Fibroblast of lung (primary cell): Measurements from ENCODE around the gene SCN7A. TPM values are rescaled to one million over a fixed set of nuclear protein-coding genes. Genes with fewer than 3 reads are reported as not detected.

Source experiments
- DNase-seq, 2 donors: peaks; one replicate each; pipeline versions ENCODE4 v3.0.0 to v3.0.0-alpha.2; 2010; ENCODE audit warnings: low read depth in 2 of 2
- H2AFZ ChIP-seq: 2 replicates; pipeline ENCODE4 v1.5.1; 2012; ENCODE audit warnings: low read length, control low read depth, inconsistent platforms
- H3K27ac ChIP-seq: 2 replicates; pipeline ENCODE4 v1.5.1; 2011; ENCODE audit warnings: low read length, control low read depth; ENCODE audit not compliant: insufficient read depth
- H3K27me3 ChIP-seq: 2 replicates; pipeline ENCODE4 v1.5.1; 2011; ENCODE audit warnings: mild to moderate bottlenecking, low read length; ENCODE audit not compliant: control insufficient read depth, insufficient read depth
- H3K36me3 ChIP-seq: 2 replicates; pipeline ENCODE4 v1.5.1; 2011; ENCODE audit warnings: low read length; ENCODE audit not compliant: control insufficient read depth, insufficient read depth
- H3K4me1 ChIP-seq: 2 replicates; pipeline ENCODE4 v1.5.1; 2011; ENCODE audit warnings: low read length; ENCODE audit not compliant: control insufficient read depth, insufficient read depth; ENCODE audit errors: extremely low read depth
- H3K4me2 ChIP-seq: 2 replicates; pipeline ENCODE4 v1.5.1; 2011; ENCODE audit warnings: low read length, control low read depth; ENCODE audit not compliant: insufficient read depth; ENCODE audit errors: extremely low read depth
- H3K4me3 ChIP-seq, 4 experiments: fragments of 200-600 bp in 1 of 4; sonication (generic) in 1 of 4; replicated peaks in 1 of 4; 2 replicates each; pipeline ENCODE4 v1.5.1; 2011 to 2016; ENCODE audit warnings: low read length in 4 of 4, low read depth in 3 of 4, mild to moderate bottlenecking in 3 of 4, control low read depth in 2 of 4, inconsistent platforms in 1 of 4, mixed read lengths in 1 of 4; ENCODE audit not compliant: insufficient read depth in 1 of 4; ENCODE audit errors: control extremely low read depth in 1 of 4
- H3K79me2 ChIP-seq: 2 replicates; pipeline ENCODE4 v1.5.1; 2012; ENCODE audit warnings: mild to moderate bottlenecking, low read length, inconsistent platforms; ENCODE audit not compliant: control insufficient read depth, insufficient read depth
- H3K9ac ChIP-seq: 2 replicates; pipeline ENCODE4 v1.5.1; 2011; ENCODE audit warnings: mild to moderate bottlenecking, low read length, control low read depth; ENCODE audit not compliant: insufficient read depth
- H3K9me3 ChIP-seq: 2 replicates; pipeline ENCODE4 v1.5.1; 2012; ENCODE audit warnings: low read depth, low read length; ENCODE audit not compliant: control insufficient read depth, insufficient read depth
- H4K20me1 ChIP-seq: 2 replicates; pipeline ENCODE4 v1.5.1; 2011; ENCODE audit warnings: low read length; ENCODE audit not compliant: control insufficient read depth, insufficient read depth; ENCODE audit errors: extremely low read depth
- EZH2 ChIP-seq: IDR thresholded peaks from 2 replicates; pipeline ENCODE4 v1.5.1; 2012; ENCODE audit warnings: low read length, control low read depth, mild to moderate bottlenecking; ENCODE audit errors: missing control alignments
- polyA plus RNA-seq, 2 donors: library from polyadenylated mRNA; depleted of rRNA in 1 of 2; stranded (reverse) in 1 of 2; unstranded in 1 of 2; fragments of >200 nt; gene quantifications; 2 replicates each; pipeline ENCODE4 v1.2.1, GENCODE V29; 2011 to 2012; ENCODE audit warnings: missing spikeins in 1 of 2
- total RNA-seq: library from RNA; depleted of rRNA; stranded (reverse); fragments of >200 nt; gene quantifications from 2 replicates; pipeline ENCODE4 v1.2.1, GENCODE V29; 2014
- TF ChIP-seq, protein P1 (sequence below), 2 donors: IDR thresholded peaks in 1 of 2; conservative IDR thresholded peaks in 1 of 2; 1 replicate in 1 of 2; 2 replicates in 1 of 2; pipeline ENCODE4 v1.5.1; 2011 to 2012; ENCODE audit warnings: low read length in 2 of 2, control low read depth in 1 of 2, inconsistent platforms in 1 of 2, low read depth in 1 of 2, mild to moderate bottlenecking in 1 of 2

The SCN7A gene
- total and polyA plus RNA-seq, 2 donors (not counting 1 experiment from before 2014, with no cell fraction given) = 7.8 to 8.9 TPM

DNA sequence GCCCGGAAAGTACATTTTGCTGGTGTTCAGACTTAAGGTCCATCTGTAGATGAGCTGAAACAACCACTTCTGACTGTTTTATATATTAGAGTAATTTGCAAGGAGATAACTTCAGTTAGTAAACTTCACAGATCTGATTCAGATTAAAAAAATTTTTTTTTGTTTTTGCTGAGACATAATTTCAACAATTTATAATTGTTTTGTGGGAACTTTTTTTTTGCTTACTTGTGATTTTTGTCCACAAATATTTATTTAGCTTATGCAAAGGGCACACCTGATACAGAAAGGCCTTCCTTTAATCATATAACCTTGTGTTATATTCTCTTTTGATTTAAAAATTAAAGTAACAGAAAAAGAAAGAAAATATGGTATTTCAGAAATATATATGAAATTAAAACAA lies 108.7 kb downstream of the SCN7A start:
- Histone ChIP-seq H3K27me3 (no peaks in the 10 kb centered on the region), H3K4me3 (no peak overlapping the region), H2AFZ (no peak overlapping the region), H3K27ac (no peak overlapping the region), H3K9me3 (no peaks in the 10 kb centered on the region), H3K79me2 (no peaks in the 10 kb centered on the region), H3K9ac (no peak overlapping the region), H3K36me3 (no peaks in the 10 kb centered on the region), H4K20me1 (no peaks in the 10 kb centered on the region), H3K4me1 (no peaks in the 10 kb centered on the region), H3K4me2 (no peak overlapping the region)
- DNase-seq = no peak
- TF ChIP-seq EZH2 = no peak

- Histone ChIP-seq H3K9me3 (no peaks in the 10 kb centered on the region), H3K36me3 (no peaks in the 10 kb centered on the region), H3K27me3 (no peaks in the 10 kb centered on the region), H3K4me3 (no peak overlapping the region), H3K4me1 (no peaks in the 10 kb centered on the region), H4K20me1 (no peaks in the 10 kb centered on the region), H3K9ac (no peak overlapping the region), H3K79me2 (no peaks in the 10 kb centered on the region), H3K4me2 (no peak overlapping the region), H3K27ac (no peak overlapping the region), H2AFZ (no peak overlapping the region)
- DNase-seq = peak; percentile 23 to 62
- TF ChIP-seq, protein P1, sequence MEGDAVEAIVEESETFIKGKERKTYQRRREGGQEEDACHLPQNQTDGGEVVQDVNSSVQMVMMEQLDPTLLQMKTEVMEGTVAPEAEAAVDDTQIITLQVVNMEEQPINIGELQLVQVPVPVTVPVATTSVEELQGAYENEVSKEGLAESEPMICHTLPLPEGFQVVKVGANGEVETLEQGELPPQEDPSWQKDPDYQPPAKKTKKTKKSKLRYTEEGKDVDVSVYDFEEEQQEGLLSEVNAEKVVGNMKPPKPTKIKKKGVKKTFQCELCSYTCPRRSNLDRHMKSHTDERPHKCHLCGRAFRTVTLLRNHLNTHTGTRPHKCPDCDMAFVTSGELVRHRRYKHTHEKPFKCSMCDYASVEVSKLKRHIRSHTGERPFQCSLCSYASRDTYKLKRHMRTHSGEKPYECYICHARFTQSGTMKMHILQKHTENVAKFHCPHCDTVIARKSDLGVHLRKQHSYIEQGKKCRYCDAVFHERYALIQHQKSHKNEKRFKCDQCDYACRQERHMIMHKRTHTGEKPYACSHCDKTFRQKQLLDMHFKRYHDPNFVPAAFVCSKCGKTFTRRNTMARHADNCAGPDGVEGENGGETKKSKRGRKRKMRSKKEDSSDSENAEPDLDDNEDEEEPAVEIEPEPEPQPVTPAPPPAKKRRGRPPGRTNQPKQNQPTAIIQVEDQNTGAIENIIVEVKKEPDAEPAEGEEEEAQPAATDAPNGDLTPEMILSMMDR (conservative IDR thresholded peaks at IDR 0.05 in 1 of 2, IDR thresholded peaks at IDR 0.05 in 1 of 2; ENCODE audit: low read depth in 1 of 2, low read length in 2 of 2) = peak; percentile 31 to 42
- TF ChIP-seq EZH2 = no peak
These were observed 109.3 kb downstream of the SCN7A start for GRCh38 chr2:166384774-166385173.

DNA sequence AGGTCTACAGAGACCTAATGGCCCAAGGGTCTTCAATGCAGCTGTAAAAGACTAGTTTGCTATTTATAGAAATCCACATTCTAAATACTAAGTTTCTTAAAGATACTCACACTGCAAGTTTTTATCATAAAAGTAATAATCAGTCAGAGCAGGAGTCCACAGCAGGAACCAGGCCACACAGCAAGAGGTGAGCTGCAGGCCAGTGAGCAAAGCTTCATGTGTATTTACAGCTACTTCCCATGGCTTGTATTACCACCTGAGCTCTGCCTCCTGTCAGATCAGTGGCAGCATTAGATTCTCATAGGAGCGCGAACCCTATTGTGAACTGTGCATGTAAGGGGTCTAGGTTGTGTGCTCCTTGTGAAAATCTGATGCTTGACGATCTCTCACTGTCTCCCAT lies 111.6 kb downstream of the SCN7A start:
- Histone ChIP-seq H3K27me3 (no peaks in the 10 kb centered on the region), H3K79me2 (no peaks in the 10 kb centered on the region), H3K4me1 (no peaks in the 10 kb centered on the region), H3K9ac (no peak overlapping the region), H2AFZ (no peak overlapping the region), H3K4me3 (no peak overlapping the region), H3K36me3 (no peaks in the 10 kb centered on the region), H3K27ac (no peak overlapping the region), H3K4me2 (no peak overlapping the region), H3K9me3 (no peaks in the 10 kb centered on the region), H4K20me1 (no peaks in the 10 kb centered on the region)
- no peak for TF ChIP-seq EZH2
- TF ChIP-seq, protein P1 (conservative IDR thresholded peaks at IDR 0.05 in 1 of 2, IDR thresholded peaks at IDR 0.05 in 1 of 2; ENCODE audit: low read depth in 1 of 2, low read length in 2 of 2) = no peak
- DNase-seq = no peak
